22Rv1 (cell line): ENCODE data around the gene CLASP1.

Experiments used
- ZFX ChIP-seq: fragments of 450-650 bp; IDR thresholded peaks from 2 replicates; pipeline ENCODE4 v1.6.1; 2017; ENCODE audit warnings: antibody characterized with exemption, borderline replicate concordance
- TF ChIP-seq, protein P1 (sequence below): fragments of 450-650 bp; IDR thresholded peaks from 2 replicates; pipeline ENCODE4 v1.5.1; 2017; ENCODE audit warnings: mild to moderate bottlenecking

DNA sequence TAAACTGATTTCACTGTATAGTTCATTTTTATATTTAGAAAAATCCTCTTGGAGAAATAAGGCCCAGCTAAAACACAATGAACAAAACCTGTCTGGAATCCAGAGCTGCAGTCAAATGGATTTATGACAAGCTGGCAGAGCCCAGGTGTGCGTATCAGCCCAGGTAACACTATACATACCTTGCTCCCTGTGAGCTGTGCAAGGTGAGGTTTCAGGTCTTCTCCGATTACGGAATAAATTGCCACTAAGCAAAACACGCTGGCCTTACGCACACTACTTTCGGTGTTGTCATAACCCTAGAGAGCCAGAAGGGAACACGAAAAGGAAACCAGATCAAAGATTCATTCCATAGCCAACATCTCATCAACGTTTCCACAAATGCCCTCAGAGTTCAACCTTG is 302.4 kb downstream of the CLASP1 start:
- TF ChIP-seq, protein P1, sequence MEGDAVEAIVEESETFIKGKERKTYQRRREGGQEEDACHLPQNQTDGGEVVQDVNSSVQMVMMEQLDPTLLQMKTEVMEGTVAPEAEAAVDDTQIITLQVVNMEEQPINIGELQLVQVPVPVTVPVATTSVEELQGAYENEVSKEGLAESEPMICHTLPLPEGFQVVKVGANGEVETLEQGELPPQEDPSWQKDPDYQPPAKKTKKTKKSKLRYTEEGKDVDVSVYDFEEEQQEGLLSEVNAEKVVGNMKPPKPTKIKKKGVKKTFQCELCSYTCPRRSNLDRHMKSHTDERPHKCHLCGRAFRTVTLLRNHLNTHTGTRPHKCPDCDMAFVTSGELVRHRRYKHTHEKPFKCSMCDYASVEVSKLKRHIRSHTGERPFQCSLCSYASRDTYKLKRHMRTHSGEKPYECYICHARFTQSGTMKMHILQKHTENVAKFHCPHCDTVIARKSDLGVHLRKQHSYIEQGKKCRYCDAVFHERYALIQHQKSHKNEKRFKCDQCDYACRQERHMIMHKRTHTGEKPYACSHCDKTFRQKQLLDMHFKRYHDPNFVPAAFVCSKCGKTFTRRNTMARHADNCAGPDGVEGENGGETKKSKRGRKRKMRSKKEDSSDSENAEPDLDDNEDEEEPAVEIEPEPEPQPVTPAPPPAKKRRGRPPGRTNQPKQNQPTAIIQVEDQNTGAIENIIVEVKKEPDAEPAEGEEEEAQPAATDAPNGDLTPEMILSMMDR, result no peak
- no peak for TF ChIP-seq ZFX
